ENCODE results near the gene ODC1. TPM values are rescaled to one million over a fixed set of nuclear protein-coding genes. Genes with fewer than 3 reads are reported as not detected.

ODC1 gene
- polyA plus RNA-seq, 1 of the 3 experiments (the other 2 are of a cell fraction), result 253 TPM

DNA sequence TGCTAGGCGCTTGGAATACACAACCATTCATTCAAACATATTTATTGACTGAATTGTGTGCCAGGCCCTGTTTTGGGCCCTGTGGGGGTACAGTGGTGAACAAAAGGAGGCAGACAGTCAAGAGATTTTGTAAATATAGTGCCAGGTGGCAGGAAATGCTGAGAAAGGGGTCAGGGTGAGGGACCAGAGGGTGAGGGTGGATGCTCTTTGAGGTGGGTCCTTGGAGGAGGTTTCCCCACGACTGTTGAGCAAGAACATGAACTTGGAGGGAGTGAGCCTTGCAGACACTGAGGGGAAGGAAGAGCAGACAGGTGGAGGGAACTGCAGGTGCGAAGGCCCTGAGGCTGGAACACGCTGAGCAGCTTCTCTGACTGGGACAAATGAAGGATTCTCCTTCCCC lies 40.7 kb downstream of the ODC1 start:
- Histone ChIP-seq H3K27ac (ENCODE audit: low read depth in 2 of 2, low read length in 1 of 2) (no peak overlapping the region), H4K20me1 (ENCODE audit: insufficient read depth) (no peaks in the 10 kb centered on the region), H3K4me2 (no peak overlapping the region), H3K27me3 (ENCODE audit: insufficient read depth) (no peaks in the 10 kb centered on the region), H3K9me2 (no peaks in the 10 kb centered on the region), H3K9me3 (no peaks in the 10 kb centered on the region), H3K4me1 (ENCODE audit: control insufficient read depth in 1 of 2, insufficient read depth in 2 of 2, low read depth in 1 of 2, low read length in 1 of 2) (peaks cover 34 to 49% of the 10 kb centered on the region in 2 experiments), H3F3A (replicated peaks; ENCODE audit: insufficient read depth) (peaks cover 13% of the 10 kb centered on the region), H3K4me3 (ENCODE audit: low read depth in 2 of 2, low read length in 1 of 2) (no peak overlapping the region), H3K79me2 (ENCODE audit: insufficient read depth) (no peaks in the 10 kb centered on the region), H3K36me3 (replicated peaks in 1 of 2; ENCODE audit: control insufficient read depth in 1 of 2, insufficient read depth in 2 of 2, low read length in 1 of 2) (peaks cover 0 to 5% of the 10 kb centered on the region in 2 experiments), H3K9ac (no peak overlapping the region), H2AFZ (ENCODE audit: low read depth) (no peak overlapping the region)
- 94% methylated on average over 4 of the region's 4 CpGs for WGBS (ENCODE audit: low lambda C conversion rate)
- CTCF ChIA-PET, result interaction anchor here (0.7 to 12.8 kb wide), 26 partner anchors 9 to 334 kb away, joined by 3 to 403 read pairs (median 14); partner anchors contain the start of genes HPCAL1 and RRM2
- no peak for DNase-seq
- TF ChIP-seq EZH2phosphoT487 (IDR thresholded peaks at IDR 0.05; ENCODE audit: borderline replicate concordance, low read depth), result no peak
- TF ChIP-seq RAD21 (IDR thresholded peaks at IDR 0.05; ENCODE audit: low read length), result no peak
- no peak for TF ChIP-seq JUND (IDR thresholded peaks at IDR 0.05)
- TF ChIP-seq YY1 (IDR thresholded peaks at IDR 0.05; ENCODE audit: low read depth), result no peak
- TF ChIP-seq NRF1 (IDR thresholded peaks at IDR 0.05; ENCODE audit: low read depth, low read length), result no peak
- TF ChIP-seq, protein P1, sequence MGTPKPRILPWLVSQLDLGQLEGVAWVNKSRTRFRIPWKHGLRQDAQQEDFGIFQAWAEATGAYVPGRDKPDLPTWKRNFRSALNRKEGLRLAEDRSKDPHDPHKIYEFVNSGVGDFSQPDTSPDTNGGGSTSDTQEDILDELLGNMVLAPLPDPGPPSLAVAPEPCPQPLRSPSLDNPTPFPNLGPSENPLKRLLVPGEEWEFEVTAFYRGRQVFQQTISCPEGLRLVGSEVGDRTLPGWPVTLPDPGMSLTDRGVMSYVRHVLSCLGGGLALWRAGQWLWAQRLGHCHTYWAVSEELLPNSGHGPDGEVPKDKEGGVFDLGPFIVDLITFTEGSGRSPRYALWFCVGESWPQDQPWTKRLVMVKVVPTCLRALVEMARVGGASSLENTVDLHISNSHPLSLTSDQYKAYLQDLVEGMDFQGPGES (IDR thresholded peaks at IDR 0.05; ENCODE audit: low read depth, low read length), result no peak
- TF ChIP-seq TAF1 (IDR thresholded peaks at IDR 0.05; ENCODE audit: borderline replicate concordance, low read depth, low read length), result no peak
- TF ChIP-seq SMC3 (IDR thresholded peaks at IDR 0.05; ENCODE audit: low read depth, low read length), result no peak
- no peak for TF ChIP-seq NFIC (IDR thresholded peaks at IDR 0.05; ENCODE audit: borderline replicate concordance)
- TF ChIP-seq GATA2 (CRISPR knock-in tag; IDR thresholded peaks at IDR 0.05), result no peak
- POLR2A ChIA-PET, result interaction anchor here (0.6 kb wide), 1 partner anchor 14 kb away, joined by 3 read pairs; no protein-coding TSS in a partner anchor

DNA sequence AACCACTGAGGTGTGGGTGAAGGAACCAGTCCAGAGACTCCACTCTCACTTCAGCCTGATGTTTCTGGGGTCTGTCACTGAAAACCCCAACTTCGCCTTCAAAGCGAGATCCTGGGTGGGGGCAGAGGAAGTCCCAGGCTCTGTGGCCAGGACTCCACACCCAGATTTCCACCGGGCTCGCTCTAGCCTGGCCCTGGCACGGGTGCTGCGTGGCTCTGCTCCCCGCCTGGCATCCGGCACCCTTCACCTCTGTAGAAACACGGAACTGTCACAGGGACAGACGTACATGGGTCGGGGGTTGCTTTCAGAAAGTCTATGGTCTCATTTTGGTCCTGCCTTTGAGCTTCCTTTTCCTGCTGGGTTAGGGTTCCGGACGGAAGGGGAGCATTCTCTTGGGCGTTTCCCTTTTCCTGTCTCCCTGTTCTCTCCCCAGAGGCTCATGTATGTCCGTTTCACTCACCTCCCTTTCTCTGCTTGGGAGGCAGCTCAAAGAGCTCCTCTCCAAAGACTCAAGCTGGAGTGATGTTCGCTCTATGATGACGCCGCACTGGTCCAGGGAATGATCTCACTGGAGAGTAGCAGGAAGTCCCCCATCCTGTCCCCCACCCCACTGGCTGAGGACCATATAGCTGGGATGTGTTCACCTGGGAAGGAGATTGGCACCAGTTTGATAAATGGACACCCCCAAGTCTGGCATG lies 41.5 kb downstream of the ODC1 start:
- Histone ChIP-seq H3K9me3 (no peaks in the 10 kb centered on the region), H2AFZ (ENCODE audit: low read depth) (no peak overlapping the region), H4K20me1 (ENCODE audit: insufficient read depth) (no peaks in the 10 kb centered on the region), H3K4me3 (ENCODE audit: low read depth in 2 of 2, low read length in 1 of 2) (no peak overlapping the region), H3K27ac (ENCODE audit: low read depth in 2 of 2, low read length in 1 of 2) (peak overlapping the region; percentile 90 to 97), H3K79me2 (ENCODE audit: insufficient read depth) (no peaks in the 10 kb centered on the region), H3K36me3 (replicated peaks in 1 of 2; ENCODE audit: control insufficient read depth in 1 of 2, insufficient read depth in 2 of 2, low read length in 1 of 2) (peaks cover 0 to 5% of the 10 kb centered on the region in 2 experiments), H3K4me2 (no peak overlapping the region), H3K9ac (no peak overlapping the region), H3K9me2 (no peaks in the 10 kb centered on the region), H3K27me3 (ENCODE audit: insufficient read depth) (no peaks in the 10 kb centered on the region), H3K4me1 (ENCODE audit: control insufficient read depth in 1 of 2, insufficient read depth in 2 of 2, low read depth in 1 of 2, low read length in 1 of 2) (peaks cover 34 to 53% of the 10 kb centered on the region in 2 experiments), H3F3A (replicated peaks; ENCODE audit: insufficient read depth) (peaks cover 13% of the 10 kb centered on the region)
- TF ChIP-seq, protein P2, sequence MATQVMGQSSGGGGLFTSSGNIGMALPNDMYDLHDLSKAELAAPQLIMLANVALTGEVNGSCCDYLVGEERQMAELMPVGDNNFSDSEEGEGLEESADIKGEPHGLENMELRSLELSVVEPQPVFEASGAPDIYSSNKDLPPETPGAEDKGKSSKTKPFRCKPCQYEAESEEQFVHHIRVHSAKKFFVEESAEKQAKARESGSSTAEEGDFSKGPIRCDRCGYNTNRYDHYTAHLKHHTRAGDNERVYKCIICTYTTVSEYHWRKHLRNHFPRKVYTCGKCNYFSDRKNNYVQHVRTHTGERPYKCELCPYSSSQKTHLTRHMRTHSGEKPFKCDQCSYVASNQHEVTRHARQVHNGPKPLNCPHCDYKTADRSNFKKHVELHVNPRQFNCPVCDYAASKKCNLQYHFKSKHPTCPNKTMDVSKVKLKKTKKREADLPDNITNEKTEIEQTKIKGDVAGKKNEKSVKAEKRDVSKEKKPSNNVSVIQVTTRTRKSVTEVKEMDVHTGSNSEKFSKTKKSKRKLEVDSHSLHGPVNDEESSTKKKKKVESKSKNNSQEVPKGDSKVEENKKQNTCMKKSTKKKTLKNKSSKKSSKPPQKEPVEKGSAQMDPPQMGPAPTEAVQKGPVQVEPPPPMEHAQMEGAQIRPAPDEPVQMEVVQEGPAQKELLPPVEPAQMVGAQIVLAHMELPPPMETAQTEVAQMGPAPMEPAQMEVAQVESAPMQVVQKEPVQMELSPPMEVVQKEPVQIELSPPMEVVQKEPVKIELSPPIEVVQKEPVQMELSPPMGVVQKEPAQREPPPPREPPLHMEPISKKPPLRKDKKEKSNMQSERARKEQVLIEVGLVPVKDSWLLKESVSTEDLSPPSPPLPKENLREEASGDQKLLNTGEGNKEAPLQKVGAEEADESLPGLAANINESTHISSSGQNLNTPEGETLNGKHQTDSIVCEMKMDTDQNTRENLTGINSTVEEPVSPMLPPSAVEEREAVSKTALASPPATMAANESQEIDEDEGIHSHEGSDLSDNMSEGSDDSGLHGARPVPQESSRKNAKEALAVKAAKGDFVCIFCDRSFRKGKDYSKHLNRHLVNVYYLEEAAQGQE (IDR thresholded peaks at IDR 0.05; ENCODE audit: low read depth, low read length), result no peak
- TF ChIP-seq SMC3 (IDR thresholded peaks at IDR 0.05; ENCODE audit: low read depth, low read length), result no peak
- no peak for TF ChIP-seq JUND (IDR thresholded peaks at IDR 0.05)
- TF ChIP-seq, protein P3, sequence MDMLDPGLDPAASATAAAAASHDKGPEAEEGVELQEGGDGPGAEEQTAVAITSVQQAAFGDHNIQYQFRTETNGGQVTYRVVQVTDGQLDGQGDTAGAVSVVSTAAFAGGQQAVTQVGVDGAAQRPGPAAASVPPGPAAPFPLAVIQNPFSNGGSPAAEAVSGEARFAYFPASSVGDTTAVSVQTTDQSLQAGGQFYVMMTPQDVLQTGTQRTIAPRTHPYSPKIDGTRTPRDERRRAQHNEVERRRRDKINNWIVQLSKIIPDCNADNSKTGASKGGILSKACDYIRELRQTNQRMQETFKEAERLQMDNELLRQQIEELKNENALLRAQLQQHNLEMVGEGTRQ (IDR thresholded peaks at IDR 0.05; ENCODE audit: borderline replicate concordance, low read depth, low read length), result no peak
- TF ChIP-seq RAD21 (IDR thresholded peaks at IDR 0.05; ENCODE audit: low read length), result no peak
- CTCF ChIA-PET, result interaction anchor here (0.5 to 12.8 kb wide), 17 partner anchors 17 to 606 kb away, joined by 3 to 403 read pairs (median 5); partner anchors contain the start of genes HPCAL1 and RRM2
- WGBS (ENCODE audit: low lambda C conversion rate), result 88% methylated on average over 14 of the region's 18 CpGs
- no peak for DNase-seq
- POLR2A ChIA-PET, result interaction anchor here (0.6 kb wide), 1 partner anchor 14 kb away, joined by 3 read pairs; no protein-coding TSS in a partner anchor
